ENCODE results near the gene ATPAF1. TPM values are rescaled to one million over a fixed set of nuclear protein-coding genes. Genes with fewer than 3 reads are reported as not detected.

The ATPAF1 gene
- total and polyA plus RNA-seq, 10 of the 15 experiments (the other 5 are each of a cell fraction or from before 2014, with no cell fraction given), result 15.2 to 93.5 (median 48.4) TPM

DNA sequence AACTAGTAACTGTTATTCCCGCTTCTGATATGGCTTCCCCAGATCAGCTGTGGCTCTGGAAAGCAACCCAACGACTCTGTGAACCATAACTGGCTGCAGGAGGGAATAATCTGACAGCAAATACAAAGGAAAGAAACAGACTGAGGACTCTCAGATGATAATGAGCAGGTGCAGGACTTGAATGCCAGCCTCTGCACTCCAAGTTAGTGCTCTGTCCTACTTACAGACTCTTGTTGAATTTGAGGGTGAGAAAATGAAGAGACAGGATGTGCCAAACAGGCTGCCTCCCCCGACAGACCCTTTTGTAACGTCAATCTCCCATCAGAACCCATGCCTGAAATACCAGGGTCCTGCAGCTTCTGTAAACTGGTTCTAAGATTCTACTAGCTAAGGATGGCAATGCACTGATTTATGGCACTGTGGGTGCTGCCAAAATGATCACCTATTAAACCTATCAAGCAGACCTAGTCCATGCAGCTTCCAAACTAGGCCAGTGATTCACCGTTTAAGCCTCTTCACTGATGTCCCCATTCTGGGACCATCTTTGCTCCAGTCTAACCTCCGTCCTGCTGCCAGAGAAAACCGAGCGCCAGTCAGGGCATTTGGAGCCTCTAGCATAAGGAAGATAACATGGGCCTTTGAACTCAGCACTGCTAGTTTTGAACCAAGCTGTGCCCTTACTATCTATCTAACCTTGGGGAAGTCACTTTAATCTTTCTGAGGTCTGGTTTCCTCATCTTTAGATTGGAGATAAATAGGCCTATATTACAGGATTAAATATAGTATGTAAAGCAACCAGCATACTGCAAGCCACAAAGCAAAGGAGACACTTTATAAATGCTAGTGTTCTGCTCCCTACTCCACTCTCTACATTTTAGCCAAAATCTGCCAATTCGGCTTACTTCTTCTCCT lies 68.8 kb downstream of the ATPAF1 start:
- intact Hi-C loops (cut with micrococcal nuclease; ENCODE audit: unreplicated experiment), result no loop called here
- no TSS peak for BruUV-seq (replicated peaks)
- H3K9ac ChIP-seq (ENCODE audit: control insufficient read depth, insufficient read depth, low read length), result no peak overlapping the region
- H3K79me2 ChIP-seq (ENCODE audit: control insufficient read depth, insufficient read depth, low read length), result peaks cover 2% of the 10 kb centered on the region; the same call in 1 of the 2 replicates
- no peak for ATAC-seq
- 0 out of 2 replicates have a peak, but pooled peaks cover 7% of the 10 kb centered on the region for H3K4me1 ChIP-seq (ENCODE audit: control insufficient read depth, insufficient read depth, low read length)
- no peaks in the 10 kb centered on the region for H3K27me3 ChIP-seq (replicated peaks in 1 of 2; ENCODE audit: control insufficient read depth in 2 of 2, insufficient read depth in 2 of 2, low read length in 1 of 2)
- H3K36me3 ChIP-seq (ENCODE audit: control insufficient read depth in 2 of 2, insufficient read depth in 2 of 2, low read length in 1 of 2), result no peaks in the 10 kb centered on the region
- H3K4me3 ChIP-seq, result no peak overlapping the region
- ChIA-PET POLR2A (interaction anchor here (0.6 to 9.1 kb wide), 2 partner anchors 17 to 22 kb away, joined by 3 to 124 read pairs; partner anchors contain the start of gene MOB3C), RAD21 (ENCODE audit: unreplicated experiment) (no interaction called here), CTCF (interaction anchor here (0.6 to 1.6 kb wide), 3 partner anchors 11 to 51 kb away, joined by 3 to 4 read pairs (median 3); partner anchors contain the start of gene MOB3C), SMC1A (ENCODE audit: uncharacterized antibody, unreplicated experiment) (interaction anchor here (0.9 to 1.3 kb wide), 2 partner anchors 9 kb away, joined by 4 read pairs; no protein-coding TSS in a partner anchor)
- 90% methylated on average over 9 of the region's 9 CpGs for WGBS (ENCODE audit: insufficient coverage, insufficient replicate concordance, low lambda C conversion rate, missing lambda C conversion rate)
- H4K20me1 ChIP-seq (ENCODE audit: control insufficient read depth, insufficient read depth), result no peaks in the 10 kb centered on the region
- H3K9me3 ChIP-seq (replicated peaks; ENCODE audit: control insufficient read depth, insufficient read depth, low read length), result no peaks in the 10 kb centered on the region
- in situ Hi-C loops (cut with MboI), result no loop called here
- H3K27ac ChIP-seq (ENCODE audit: control insufficient read depth, insufficient read depth), result no peak overlapping the region
- no peak overlapping the region for H2AFZ ChIP-seq (ENCODE audit: control insufficient read depth, low read depth, low read length)
- FAIRE-seq, result no peak
- no peak overlapping the region for H3K4me2 ChIP-seq (ENCODE audit: control insufficient read depth, insufficient read depth)
- DNase-seq (ENCODE audit: low read depth, low spot score), result no peak
- TF ChIP-seq EGR1 (IDR thresholded peaks at IDR 0.05; ENCODE audit: borderline replicate concordance in 1 of 2, low read depth in 2 of 2, low read length in 2 of 2) (no peak), TBL1XR1 (IDR thresholded peaks at IDR 0.05; ENCODE audit: low read depth, low read length) (no peak), IKZF1 (conservative IDR thresholded peaks at IDR 0.05) (no peak), SMAD5 (IDR thresholded peaks at IDR 0.05; ENCODE audit: low read depth) (no peak), BCL11A (IDR thresholded peaks at IDR 0.05; ENCODE audit: low read depth, low read length) (no peak), STAT3 (IDR thresholded peaks at IDR 0.05; ENCODE audit: low read depth, low read length) (no peak), KLF5 (IDR thresholded peaks at IDR 0.05; ENCODE audit: partially characterized antibody) (no peak), CHD4 (IDR thresholded peaks at IDR 0.05) (no peak), ZNF274 (IDR thresholded peaks at IDR 0.05; ENCODE audit: insufficient read depth, insufficient read length) (no peak), PML (IDR thresholded peaks at IDR 0.05; ENCODE audit: low read length) (no peak), GATAD2B (conservative IDR thresholded peaks at IDR 0.05; ENCODE audit: low read depth) (no peak), KAT2A (conservative IDR thresholded peaks at IDR 0.05; ENCODE audit: control insufficient read depth, low read depth, low read length) (no peak), HDGF (IDR thresholded peaks at IDR 0.05) (no peak)
- TF ChIP-seq, protein P1, sequence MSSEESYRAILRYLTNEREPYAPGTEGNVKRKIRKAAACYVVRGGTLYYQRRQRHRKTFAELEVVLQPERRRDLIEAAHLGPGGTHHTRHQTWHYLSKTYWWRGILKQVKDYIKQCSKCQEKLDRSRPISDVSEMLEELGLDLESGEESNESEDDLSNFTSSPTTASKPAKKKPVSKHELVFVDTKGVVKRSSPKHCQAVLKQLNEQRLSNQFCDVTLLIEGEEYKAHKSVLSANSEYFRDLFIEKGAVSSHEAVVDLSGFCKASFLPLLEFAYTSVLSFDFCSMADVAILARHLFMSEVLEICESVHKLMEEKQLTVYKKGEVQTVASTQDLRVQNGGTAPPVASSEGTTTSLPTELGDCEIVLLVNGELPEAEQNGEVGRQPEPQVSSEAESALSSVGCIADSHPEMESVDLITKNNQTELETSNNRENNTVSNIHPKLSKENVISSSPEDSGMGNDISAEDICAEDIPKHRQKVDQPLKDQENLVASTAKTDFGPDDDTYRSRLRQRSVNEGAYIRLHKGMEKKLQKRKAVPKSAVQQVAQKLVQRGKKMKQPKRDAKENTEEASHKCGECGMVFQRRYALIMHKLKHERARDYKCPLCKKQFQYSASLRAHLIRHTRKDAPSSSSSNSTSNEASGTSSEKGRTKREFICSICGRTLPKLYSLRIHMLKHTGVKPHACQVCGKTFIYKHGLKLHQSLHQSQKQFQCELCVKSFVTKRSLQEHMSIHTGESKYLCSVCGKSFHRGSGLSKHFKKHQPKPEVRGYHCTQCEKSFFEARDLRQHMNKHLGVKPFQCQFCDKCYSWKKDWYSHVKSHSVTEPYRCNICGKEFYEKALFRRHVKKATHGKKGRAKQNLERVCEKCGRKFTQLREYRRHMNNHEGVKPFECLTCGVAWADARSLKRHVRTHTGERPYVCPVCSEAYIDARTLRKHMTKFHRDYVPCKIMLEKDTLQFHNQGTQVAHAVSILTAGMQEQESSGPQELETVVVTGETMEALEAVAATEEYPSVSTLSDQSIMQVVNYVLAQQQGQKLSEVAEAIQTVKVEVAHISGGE (CRISPR knock-in tag; IDR thresholded peaks at IDR 0.05), result no peak
- TF ChIP-seq, protein P2, sequence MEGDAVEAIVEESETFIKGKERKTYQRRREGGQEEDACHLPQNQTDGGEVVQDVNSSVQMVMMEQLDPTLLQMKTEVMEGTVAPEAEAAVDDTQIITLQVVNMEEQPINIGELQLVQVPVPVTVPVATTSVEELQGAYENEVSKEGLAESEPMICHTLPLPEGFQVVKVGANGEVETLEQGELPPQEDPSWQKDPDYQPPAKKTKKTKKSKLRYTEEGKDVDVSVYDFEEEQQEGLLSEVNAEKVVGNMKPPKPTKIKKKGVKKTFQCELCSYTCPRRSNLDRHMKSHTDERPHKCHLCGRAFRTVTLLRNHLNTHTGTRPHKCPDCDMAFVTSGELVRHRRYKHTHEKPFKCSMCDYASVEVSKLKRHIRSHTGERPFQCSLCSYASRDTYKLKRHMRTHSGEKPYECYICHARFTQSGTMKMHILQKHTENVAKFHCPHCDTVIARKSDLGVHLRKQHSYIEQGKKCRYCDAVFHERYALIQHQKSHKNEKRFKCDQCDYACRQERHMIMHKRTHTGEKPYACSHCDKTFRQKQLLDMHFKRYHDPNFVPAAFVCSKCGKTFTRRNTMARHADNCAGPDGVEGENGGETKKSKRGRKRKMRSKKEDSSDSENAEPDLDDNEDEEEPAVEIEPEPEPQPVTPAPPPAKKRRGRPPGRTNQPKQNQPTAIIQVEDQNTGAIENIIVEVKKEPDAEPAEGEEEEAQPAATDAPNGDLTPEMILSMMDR (IDR thresholded peaks at IDR 0.05 in 2 of 3, conservative IDR thresholded peaks at IDR 0.05 in 1 of 3; ENCODE audit: control insufficient read depth in 2 of 3, extremely low read depth in 1 of 3, insufficient read depth in 1 of 3, low read depth in 3 of 3, low read length in 3 of 3), result no peak
- TF ChIP-seq, protein P3, sequence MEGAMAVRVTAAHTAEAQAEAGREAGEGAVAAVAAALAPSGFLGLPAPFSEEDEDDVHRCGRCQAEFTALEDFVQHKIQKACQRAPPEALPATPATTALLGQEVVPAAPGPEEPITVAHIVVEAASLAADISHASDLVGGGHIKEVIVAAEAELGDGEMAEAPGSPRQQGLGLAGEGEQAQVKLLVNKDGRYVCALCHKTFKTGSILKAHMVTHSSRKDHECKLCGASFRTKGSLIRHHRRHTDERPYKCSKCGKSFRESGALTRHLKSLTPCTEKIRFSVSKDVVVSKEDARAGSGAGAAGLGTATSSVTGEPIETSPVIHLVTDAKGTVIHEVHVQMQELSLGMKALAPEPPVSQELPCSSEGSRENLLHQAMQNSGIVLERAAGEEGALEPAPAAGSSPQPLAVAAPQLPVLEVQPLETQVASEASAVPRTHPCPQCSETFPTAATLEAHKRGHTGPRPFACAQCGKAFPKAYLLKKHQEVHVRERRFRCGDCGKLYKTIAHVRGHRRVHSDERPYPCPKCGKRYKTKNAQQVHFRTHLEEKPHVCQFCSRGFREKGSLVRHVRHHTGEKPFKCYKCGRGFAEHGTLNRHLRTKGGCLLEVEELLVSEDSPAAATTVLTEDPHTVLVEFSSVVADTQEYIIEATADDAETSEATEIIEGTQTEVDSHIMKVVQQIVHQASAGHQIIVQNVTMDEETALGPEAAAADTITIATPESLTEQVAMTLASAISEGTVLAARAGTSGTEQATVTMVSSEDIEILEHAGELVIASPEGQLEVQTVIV (IDR thresholded peaks at IDR 0.05; ENCODE audit: borderline replicate concordance, partially characterized antibody), result no peak
